Activated CD8-positive, alpha-beta memory T cell treated with anti-CD3 and anti-CD28 coated beads, Interleukin-2, amount 50 U/mL, for 4 hours (primary cell): ENCODE measurements around the gene CUX1.
"Not testable (repeated sequence)": the region's sequence is repeated elsewhere in the genome, so short reads cannot be mapped to it uniquely, and the experiment has no call there.

ENCODE experiments used
- DNase-seq: peaks from one replicate; pipeline ENCODE4 v3.0.0-alpha.2; 2020

Gene CUX1

GRCh38 chr7:101870361-101871062, 53.1 kb downstream of the CUX1 start:
- no peak for DNase-seq

- no peak for DNase-seq
These were observed 53.9 kb downstream of the CUX1 start for GRCh38 chr7:101871351-101871750.

- no peak for DNase-seq
These were observed 56.6 kb downstream of the CUX1 start for GRCh38 chr7:101874028-101874427.

GRCh38 chr7:101875283-101875846, 57.9 kb downstream of the CUX1 start:
- no peak for DNase-seq

GRCh38 chr7:101877882-101878591, 60.6 kb downstream of the CUX1 start:
- no peak for DNase-seq

- DNase-seq, result no peak
These were observed 61.5 kb downstream of the CUX1 start for GRCh38 chr7:101878938-101879337.

GRCh38 chr7:101879565-101879964, 62.1 kb downstream of the CUX1 start:
- DNase-seq, result no peak

- DNase-seq, result no peak
These were observed 63.0 kb downstream of the CUX1 start for GRCh38 chr7:101880282-101881054.

- no peak for DNase-seq
These were observed 64.6 kb downstream of the CUX1 start for GRCh38 chr7:101882005-101882421.

- DNase-seq, result no peak
These were observed 65.5 kb downstream of the CUX1 start for GRCh38 chr7:101882595-101883564.

- no peak for DNase-seq
These were observed 67.5 kb downstream of the CUX1 start for GRCh38 chr7:101884671-101885596.

GRCh38 chr7:101885597-101885955, 68.2 kb downstream of the CUX1 start:
- DNase-seq, result no peak

GRCh38 chr7:101887352-101887751, 69.9 kb downstream of the CUX1 start:
- not testable (repeated sequence) for DNase-seq

GRCh38 chr7:101888564-101888963, 71.1 kb downstream of the CUX1 start:
- not testable (repeated sequence) for DNase-seq

- no peak for DNase-seq
These were observed 73.5 kb downstream of the CUX1 start for GRCh38 chr7:101890749-101891523.

- DNase-seq, result no peak
These were observed 74.7 kb downstream of the CUX1 start for GRCh38 chr7:101891936-101892640.

- DNase-seq, result no peak
These were observed 76.1 kb downstream of the CUX1 start for GRCh38 chr7:101893341-101894082.

GRCh38 chr7:101896316-101896715, 78.9 kb downstream of the CUX1 start:
- no peak for DNase-seq

- no peak for DNase-seq
These were observed 79.5 kb downstream of the CUX1 start for GRCh38 chr7:101896941-101897340.
